Nephron (organoid): ENCODE measurements around the gene CD209.

ENCODE experiments used
- H3K27ac Mint-ChIP-seq, 3 experiments: 2 replicates each; pipeline ENCODE4 v1.8.0; 2020; ENCODE audit warnings: mixed read lengths in 3 of 3, mild to moderate bottlenecking in 2 of 3, moderate library complexity in 1 of 3
- H3K27me3 Mint-ChIP-seq: 2 replicates; pipeline ENCODE4 v1.8.0; 2021; ENCODE audit warnings: low read depth, mild to moderate bottlenecking, moderate library complexity, mixed read lengths
- H3K36me3 Mint-ChIP-seq: 2 replicates; pipeline ENCODE4 v1.8.0; 2020; ENCODE audit warnings: low read depth, mixed read lengths
- H3K4me1 Mint-ChIP-seq: 2 replicates; pipeline ENCODE4 v1.8.0; 2020; ENCODE audit warnings: mixed read lengths
- H3K4me3 Mint-ChIP-seq, 3 experiments: 2 replicates each; pipeline ENCODE4 v1.8.0; 2020; ENCODE audit warnings: mild to moderate bottlenecking in 3 of 3, mixed read lengths in 3 of 3, moderate library complexity in 2 of 3
- H3K9me3 Mint-ChIP-seq: 2 replicates; pipeline ENCODE4 v1.8.0; 2020; ENCODE audit warnings: mixed read lengths
- TF ChIP-seq, protein P1 (sequence below), 3 experiments: fragments of 200-600 bp; sonication (generic); IDR thresholded peaks; one replicate each; pipeline ENCODE4 v1.5.0; 2021; ENCODE audit warnings: antibody characterized with exemption in 3 of 3; ENCODE audit not compliant: unreplicated experiment in 3 of 3

CD209 gene

DNA sequence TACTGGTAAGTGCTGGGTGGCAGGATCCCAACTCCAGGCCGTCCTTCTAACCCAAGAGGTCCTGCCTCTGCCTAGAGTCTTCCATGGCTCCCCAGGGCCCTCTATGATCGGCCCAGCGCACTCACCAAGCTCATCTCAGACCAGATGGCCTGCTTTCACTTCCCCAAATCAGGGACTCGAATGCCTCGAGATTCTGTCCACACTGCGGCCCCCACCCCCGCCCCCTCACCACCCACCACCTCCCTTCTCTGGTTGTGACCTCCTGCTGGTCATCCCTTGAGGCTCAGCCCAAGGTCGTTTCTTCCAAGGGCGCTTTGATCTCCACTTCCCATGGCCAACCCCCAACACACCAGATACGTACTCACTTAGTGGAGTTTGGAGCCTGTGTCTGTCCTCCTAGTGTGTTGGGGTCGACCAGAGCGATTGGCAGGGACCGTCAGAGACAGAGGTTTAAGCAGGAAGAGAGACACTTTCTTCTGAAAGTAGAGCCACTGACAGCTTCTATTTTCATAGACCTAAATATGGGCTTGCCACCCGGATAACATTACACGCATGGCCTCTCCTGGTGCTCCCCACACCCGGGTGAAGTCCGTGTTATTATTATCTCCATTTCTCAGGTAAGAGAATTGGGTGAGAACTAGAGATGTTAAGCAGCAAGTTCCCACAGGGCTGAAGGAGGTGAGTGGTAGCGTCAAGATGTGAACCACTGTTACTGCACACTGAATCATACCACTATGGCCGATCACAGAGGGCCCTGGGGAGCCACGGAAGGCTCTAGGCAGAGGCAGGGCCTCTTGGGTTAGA is 45.5 kb downstream of the CD209 start, which contains the start of gene FCER2:
FCER2 (minus strand) TSS at position 478 of the 804 bp plus-strand sequence. CDS start 2,371 bp downstream, outside the sequence.
- H3K27ac Mint-ChIP-seq: no peak within 1 kb of the TSS

DNA sequence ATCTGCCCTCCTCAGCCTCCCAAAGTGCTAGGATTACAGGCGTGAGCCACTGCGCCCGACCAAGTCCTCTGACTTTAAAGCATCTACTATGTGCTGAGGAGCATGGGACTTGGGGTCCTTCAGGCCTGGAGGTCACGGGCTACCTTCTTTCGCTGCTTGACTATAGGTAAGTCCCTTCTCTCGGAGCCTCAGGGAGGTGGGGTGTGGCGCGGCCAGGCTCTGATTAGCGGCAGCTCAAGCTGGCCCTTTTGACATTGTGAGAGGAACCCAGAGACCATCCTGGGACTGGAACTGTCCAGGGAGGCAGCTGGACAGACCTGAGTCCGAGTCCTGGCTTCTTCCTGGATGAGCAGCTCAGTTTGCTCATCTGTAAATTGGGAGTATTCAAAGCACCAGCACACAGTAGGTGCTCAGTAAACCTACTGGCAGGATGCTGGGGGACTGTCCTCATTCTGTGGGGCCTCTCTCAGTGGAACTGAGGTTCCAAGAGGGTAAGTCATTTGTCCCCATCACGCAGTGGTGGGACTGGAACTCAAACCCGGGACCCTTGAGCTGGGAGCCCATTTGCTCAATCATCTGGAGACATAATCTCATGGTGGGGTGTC is 46.2 kb downstream of the CD209 start:
- H3K36me3 Mint-ChIP-seq: no peaks in the 10 kb centered on the region
- TF ChIP-seq, protein P1, sequence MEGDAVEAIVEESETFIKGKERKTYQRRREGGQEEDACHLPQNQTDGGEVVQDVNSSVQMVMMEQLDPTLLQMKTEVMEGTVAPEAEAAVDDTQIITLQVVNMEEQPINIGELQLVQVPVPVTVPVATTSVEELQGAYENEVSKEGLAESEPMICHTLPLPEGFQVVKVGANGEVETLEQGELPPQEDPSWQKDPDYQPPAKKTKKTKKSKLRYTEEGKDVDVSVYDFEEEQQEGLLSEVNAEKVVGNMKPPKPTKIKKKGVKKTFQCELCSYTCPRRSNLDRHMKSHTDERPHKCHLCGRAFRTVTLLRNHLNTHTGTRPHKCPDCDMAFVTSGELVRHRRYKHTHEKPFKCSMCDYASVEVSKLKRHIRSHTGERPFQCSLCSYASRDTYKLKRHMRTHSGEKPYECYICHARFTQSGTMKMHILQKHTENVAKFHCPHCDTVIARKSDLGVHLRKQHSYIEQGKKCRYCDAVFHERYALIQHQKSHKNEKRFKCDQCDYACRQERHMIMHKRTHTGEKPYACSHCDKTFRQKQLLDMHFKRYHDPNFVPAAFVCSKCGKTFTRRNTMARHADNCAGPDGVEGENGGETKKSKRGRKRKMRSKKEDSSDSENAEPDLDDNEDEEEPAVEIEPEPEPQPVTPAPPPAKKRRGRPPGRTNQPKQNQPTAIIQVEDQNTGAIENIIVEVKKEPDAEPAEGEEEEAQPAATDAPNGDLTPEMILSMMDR (IDR thresholded peaks at IDR 0.05; ENCODE audit: unreplicated experiment in 3 of 3): no peak
- peaks cover 35% of the 10 kb centered on the region for H3K27me3 Mint-ChIP-seq
- H3K4me1 Mint-ChIP-seq: no peaks in the 10 kb centered on the region
- no peaks in the 10 kb centered on the region for H3K9me3 Mint-ChIP-seq
- no peak overlapping the region for H3K27ac Mint-ChIP-seq
- H3K4me3 Mint-ChIP-seq: no peak overlapping the region

More for the DNA sequence above, 45.5 kb downstream of the CD209 start, which contains the start of gene FCER2:
- H3K36me3 Mint-ChIP-seq: no peaks in the 10 kb centered on the region
- H3K27me3 Mint-ChIP-seq: peaks cover 35% of the 10 kb centered on the region
- no peaks in the 10 kb centered on the region for H3K9me3 Mint-ChIP-seq
- TF ChIP-seq, protein P1 (IDR thresholded peaks at IDR 0.05; ENCODE audit: unreplicated experiment in 3 of 3): no peak
- H3K4me3 Mint-ChIP-seq: no peak within 1 kb of the TSS
- H3K4me1 Mint-ChIP-seq: no peaks in the 10 kb centered on the region

DNA sequence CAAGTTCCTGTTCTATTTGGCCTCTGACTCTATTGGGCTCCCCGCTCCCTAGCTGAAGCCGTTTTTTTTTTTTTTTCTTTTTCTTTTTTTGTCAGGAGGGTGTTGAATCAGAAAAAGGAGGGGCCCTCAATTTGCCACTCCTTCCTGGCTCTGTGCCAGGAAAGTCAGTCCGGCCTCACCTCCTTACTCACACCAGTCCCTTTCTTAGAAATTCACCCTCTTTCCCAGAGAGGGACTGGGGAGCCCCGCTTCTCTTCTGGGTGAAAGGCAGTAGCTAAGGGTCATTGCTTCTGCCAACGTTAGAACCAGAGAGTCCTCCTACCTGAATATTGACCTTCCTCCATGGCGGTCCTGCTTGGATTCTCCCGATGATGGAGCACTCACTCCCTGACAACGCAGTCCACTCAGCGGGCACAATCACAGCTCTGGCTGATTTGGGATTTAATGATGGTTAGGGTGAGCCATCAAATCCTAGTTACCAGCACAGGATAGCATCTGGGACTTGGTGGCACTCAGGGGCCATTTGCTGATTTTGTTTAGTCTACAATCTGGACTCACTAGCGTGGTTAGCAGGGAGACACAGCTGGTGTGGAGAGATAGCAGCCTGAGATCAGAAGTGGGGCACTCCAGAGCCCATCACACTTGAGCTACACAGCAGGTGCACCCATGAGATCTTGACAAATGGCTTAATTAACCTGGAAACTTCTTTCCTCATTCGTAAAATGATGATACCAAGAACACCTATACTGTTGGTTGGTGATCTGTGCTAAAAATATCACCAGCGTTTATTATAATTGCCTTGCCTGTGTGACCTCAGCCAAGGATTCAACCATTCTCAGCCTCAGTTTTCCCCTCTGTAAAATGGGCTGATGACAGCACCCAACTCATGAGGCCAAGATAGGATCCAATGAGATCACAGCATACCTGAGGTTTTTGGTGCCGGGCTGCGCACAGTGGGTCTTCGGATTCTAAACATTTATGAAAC is 47.6 kb downstream of the CD209 start:
- Mint-ChIP-seq H3K27ac (no peak overlapping the region), H3K9me3 (no peaks in the 10 kb centered on the region), H3K4me1 (no peaks in the 10 kb centered on the region), H3K4me3 (no peak overlapping the region), H3K36me3 (no peaks in the 10 kb centered on the region), H3K27me3 (peaks cover 35% of the 10 kb centered on the region)
- TF ChIP-seq, protein P1 (IDR thresholded peaks at IDR 0.05; ENCODE audit: unreplicated experiment in 3 of 3): no peak

DNA sequence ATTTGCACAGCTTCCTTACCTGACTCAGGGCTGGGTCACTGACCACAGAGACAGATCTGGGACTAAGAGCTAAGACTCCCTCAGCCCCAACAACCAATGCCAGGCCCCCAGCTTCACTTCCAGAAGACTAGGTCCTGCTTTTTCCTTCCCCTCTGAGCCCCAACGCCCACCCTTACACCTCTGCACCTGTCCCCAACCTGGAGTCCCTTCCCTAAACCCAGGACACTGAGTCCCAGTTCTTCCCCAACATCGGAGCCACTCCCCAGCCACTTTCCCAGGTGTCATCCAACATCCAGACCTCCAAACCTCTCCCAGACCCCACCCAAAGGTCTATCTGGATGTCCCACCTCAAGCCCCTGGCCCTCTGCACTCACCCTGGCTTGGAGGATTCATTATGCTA is 48.3 kb downstream of the CD209 start:
- Mint-ChIP-seq H3K27me3 (peaks cover 34% of the 10 kb centered on the region), H3K36me3 (no peaks in the 10 kb centered on the region), H3K4me1 (no peaks in the 10 kb centered on the region), H3K9me3 (no peaks in the 10 kb centered on the region), H3K4me3 (no peak overlapping the region), H3K27ac (no peak overlapping the region)
- TF ChIP-seq, protein P1 (IDR thresholded peaks at IDR 0.05; ENCODE audit: unreplicated experiment in 3 of 3): no peak

DNA sequence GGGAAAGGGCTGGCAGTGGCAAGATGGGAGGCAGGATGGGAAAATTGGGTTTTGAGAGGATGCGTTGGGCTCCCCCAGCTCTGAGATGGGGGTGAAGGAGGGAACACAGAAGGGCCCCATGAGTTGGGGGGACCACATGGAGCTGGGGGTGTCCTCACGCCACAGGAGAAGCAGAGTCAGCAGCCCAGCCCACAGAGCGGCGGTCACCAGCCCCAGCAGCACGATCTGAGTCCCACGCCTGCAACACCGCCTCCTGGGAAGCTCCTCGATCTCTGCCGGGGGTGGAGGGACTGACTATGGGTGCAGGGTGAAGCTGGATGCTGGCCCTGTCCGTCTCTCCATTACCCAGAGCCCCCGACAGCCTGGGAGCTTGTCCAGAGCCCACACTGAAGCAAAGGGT is 48.8 kb downstream of the CD209 start:
- TF ChIP-seq, protein P1 (IDR thresholded peaks at IDR 0.05; ENCODE audit: unreplicated experiment in 3 of 3): no peak
- Mint-ChIP-seq H3K27me3 (peaks cover 30% of the 10 kb centered on the region), H3K36me3 (no peaks in the 10 kb centered on the region), H3K9me3 (no peaks in the 10 kb centered on the region), H3K4me1 (no peaks in the 10 kb centered on the region), H3K27ac (no peak overlapping the region), H3K4me3 (no peak overlapping the region)
